K562 (cell line): ENCODE measurements around the gene MFSD12. TPM values are rescaled to one million over a fixed set of nuclear protein-coding genes. Genes with fewer than 3 reads are reported as not detected.
A peak's percentile ranks its signal among the peaks of the same experiment; 100 is the strongest.

ENCODE experiments used
- ATAC-seq: fragments of 200-7000 bp; cut with Tn5 transposase; 3 replicates; pipeline ENCODE4 v1.9.1; 2020; ENCODE audit warnings: moderate library complexity
- BruUV-seq: library from RNA; stranded (reverse); fragments of 400-500 nt; replicated peaks from 2 replicates; lab custom pipeline; 2021; lab: Mats Ljungman, UMichigan
- CTCF ChIA-PET: fragments of 300-600 bp; formaldehyde crosslinking; extraction: SDS; loops from one replicate; lab custom pipeline; 2021; ENCODE audit warnings: low intra/inter-chr PET ratio; lab: Yijun Ruan, JAX
- POLR2A ChIA-PET: fragments of 300-600, 350-650 bp; sonication (Branson Sonifier 250); formaldehyde crosslinking; extraction: SDS; loops from one replicate; lab custom pipeline; 2021; ENCODE audit warnings: antibody characterized with exemption, inconsistent platforms; lab: Yijun Ruan, JAX
- DNase-seq, 4 experiments: peaks; one replicate each; pipeline versions ENCODE4 v3.0.0 to v3.0.0-alpha.2; 2011 to 2018; ENCODE audit warnings: low spot score in 3 of 4, mixed read lengths in 3 of 4; ENCODE audit errors: extremely low read depth in 1 of 4
- FAIRE-seq: peaks from 2 replicates; lab custom pipeline; 2011; peaks lifted over from hg19 to GRCh38; lab: Jason Lieb, UNC
- H2AFZ ChIP-seq: 2 replicates; pipeline ENCODE4 v1.6.0; 2011; ENCODE audit warnings: low read depth, low read length, control low read depth, inconsistent platforms
- H3K27ac ChIP-seq: fragments of 200-600 bp; 3 replicates; pipeline ENCODE4 v1.8.0; 2011; ENCODE audit warnings: low read depth, mild to moderate bottlenecking, control low read depth, inconsistent platforms, low read length, moderate library complexity, mixed read lengths; ENCODE audit errors: extremely low read depth
- H3K27me3 ChIP-seq, 2 experiments: fragments of 300-600 bp in 1 of 2; 2 replicates in 1 of 2; 3 replicates in 1 of 2; pipeline versions ENCODE4 v1.6.0 to v1.8.0; 2011; ENCODE audit warnings: inconsistent platforms in 2 of 2, low read length in 2 of 2, mild to moderate bottlenecking in 1 of 2, mixed read lengths in 1 of 2, moderate library complexity in 1 of 2; ENCODE audit not compliant: control insufficient read depth in 2 of 2, insufficient read depth in 2 of 2
- H3K36me3 ChIP-seq: fragments of 300-600 bp; 3 replicates; pipeline ENCODE4 v1.8.0; 2011; ENCODE audit warnings: mild to moderate bottlenecking, low read length, inconsistent platforms; ENCODE audit not compliant: control insufficient read depth, insufficient read depth
- H3K4me1 ChIP-seq, 2 experiments: fragments of 200-600 bp in 1 of 2; replicated peaks in 1 of 2; 2 replicates in 1 of 2; 3 replicates in 1 of 2; pipeline versions ENCODE4 v1.5.1 to v1.8.0; 2011; ENCODE audit warnings: inconsistent platforms in 2 of 2, low read length in 2 of 2, mild to moderate bottlenecking in 1 of 2, mixed read lengths in 1 of 2, moderate library complexity in 1 of 2; ENCODE audit not compliant: control insufficient read depth in 2 of 2, insufficient read depth in 2 of 2
- H3K4me2 ChIP-seq: 2 replicates; pipeline ENCODE4 v1.6.1; 2011; ENCODE audit warnings: low read length, control low read depth, inconsistent platforms, mixed read lengths; ENCODE audit not compliant: insufficient read depth
- H3K4me3 ChIP-seq: fragments of 200-600 bp; sonication (generic), shearing (Covaris generic); 2 replicates; pipeline ENCODE4 v1.5.1; 2016; ENCODE audit warnings: control low read depth, inconsistent platforms
- H3K79me2 ChIP-seq: fragments of 200-600 bp; 3 replicates; pipeline ENCODE4 v1.8.0; 2011; ENCODE audit warnings: low read length, inconsistent platforms; ENCODE audit not compliant: control insufficient read depth, insufficient read depth
- H3K9ac ChIP-seq, 2 experiments: 2 replicates each; pipeline versions ENCODE4 v1.6.0 to v1.6.1; 2011; ENCODE audit warnings: low read depth in 2 of 2, low read length in 2 of 2, control low read depth in 1 of 2, inconsistent platforms in 1 of 2, mild to moderate bottlenecking in 1 of 2, mixed read lengths in 1 of 2; ENCODE audit not compliant: insufficient read depth in 1 of 2
- H3K9me1 ChIP-seq: one replicate; pipeline ENCODE4 v1.6.0; 2011; ENCODE audit warnings: inconsistent platforms, mild to moderate bottlenecking, low read length, moderate library complexity; ENCODE audit not compliant: control insufficient read depth, insufficient read depth
- H3K9me3 ChIP-seq: replicated peaks from 2 replicates; pipeline ENCODE4 v1.5.1; 2011; ENCODE audit warnings: low read depth, low read length, inconsistent platforms; ENCODE audit not compliant: control insufficient read depth, insufficient read depth
- H4K20me1 ChIP-seq: replicated peaks from 2 replicates; pipeline ENCODE4 v1.6.1; 2011; ENCODE audit warnings: low read length, inconsistent platforms, mixed read lengths; ENCODE audit not compliant: control insufficient read depth, insufficient read depth
- C11orf30 ChIP-seq: fragments of 450-650 bp; IDR thresholded peaks from 2 replicates; pipeline ENCODE4 v1.6.1; 2016; ENCODE audit warnings: low read depth, mild to moderate bottlenecking
- MCM3 ChIP-seq: fragments of 450-650 bp; IDR thresholded peaks from 2 replicates; pipeline ENCODE4 v1.6.1; 2016
- POLR2G ChIP-seq: fragments of 200-400 bp; formaldehyde crosslinking; IDR thresholded peaks from 2 replicates; pipeline ENCODE4 v1.6.1; 2017; ENCODE audit warnings: low read depth, mild to moderate bottlenecking, antibody characterized with exemption, low read length, moderate library complexity
- WGBS: fragments of 100-300 bp; shearing (Covaris generic); methylation state at CpG from one replicate; pipeline ENCODE4 v1.1.6; 2016; ENCODE audit warnings: low coverage, mixed read lengths; ENCODE audit not compliant: insufficient coverage; ENCODE audit errors: missing lambda C conversion rate; 5-methylcytosine and 5-hydroxymethylcytosine counted together
- in situ Hi-C: fragments of 300-500 bp; cut with MboI; formaldehyde crosslinking; loops from 4 replicates; pipeline ENCODE4 v1.15.0; 2018; ENCODE audit warnings: inconsistent platforms, mixed read lengths
- intact Hi-C: fragments of 100-400 bp; cut with micrococcal nuclease; formaldehyde crosslinking; loops from 2 replicates; pipeline ENCODE4 v1.14.2; 2022
- polyA plus RNA-seq, 8 experiments: library from polyadenylated mRNA; depleted of rRNA in 4 of 8; stranded (reverse) in 5 of 8; unstranded in 3 of 8; fragments of >200 nt; fragmentation: Nextera tagmentation in 2 of 8; fragmentation: Illumina TruSeq in 1 of 8; extraction: Ambion mirVana in 2 of 8; extraction: Trizol in 1 of 8; gene quantifications; 2 replicates each; pipeline versions ENCODE4 v1.2.1 to v1.2.3, GENCODE V29; 2011 to 2014; ENCODE audit warnings: inconsistent platforms in 1 of 8, missing spikeins in 1 of 8
- total RNA-seq, 7 experiments: library from RNA; depleted of rRNA in 6 of 7; stranded (reverse); fragments of >200 nt in 6 of 7; fragmentation: Illumina TruSeq in 2 of 7; extraction: Trizol in 2 of 7; gene quantifications; 2 replicates each; pipeline versions ENCODE4 v1.2.1 to v1.2.3, GENCODE V29; 2011 to 2021; ENCODE audit warnings: low replicate concordance in 1 of 7

MFSD12 gene
- total and polyA plus RNA-seq, 9 of the 15 experiments (the other 6 are each of a cell fraction or from before 2014, with no cell fraction given) = 0.69 to 112 (median 31.8) TPM

DNA sequence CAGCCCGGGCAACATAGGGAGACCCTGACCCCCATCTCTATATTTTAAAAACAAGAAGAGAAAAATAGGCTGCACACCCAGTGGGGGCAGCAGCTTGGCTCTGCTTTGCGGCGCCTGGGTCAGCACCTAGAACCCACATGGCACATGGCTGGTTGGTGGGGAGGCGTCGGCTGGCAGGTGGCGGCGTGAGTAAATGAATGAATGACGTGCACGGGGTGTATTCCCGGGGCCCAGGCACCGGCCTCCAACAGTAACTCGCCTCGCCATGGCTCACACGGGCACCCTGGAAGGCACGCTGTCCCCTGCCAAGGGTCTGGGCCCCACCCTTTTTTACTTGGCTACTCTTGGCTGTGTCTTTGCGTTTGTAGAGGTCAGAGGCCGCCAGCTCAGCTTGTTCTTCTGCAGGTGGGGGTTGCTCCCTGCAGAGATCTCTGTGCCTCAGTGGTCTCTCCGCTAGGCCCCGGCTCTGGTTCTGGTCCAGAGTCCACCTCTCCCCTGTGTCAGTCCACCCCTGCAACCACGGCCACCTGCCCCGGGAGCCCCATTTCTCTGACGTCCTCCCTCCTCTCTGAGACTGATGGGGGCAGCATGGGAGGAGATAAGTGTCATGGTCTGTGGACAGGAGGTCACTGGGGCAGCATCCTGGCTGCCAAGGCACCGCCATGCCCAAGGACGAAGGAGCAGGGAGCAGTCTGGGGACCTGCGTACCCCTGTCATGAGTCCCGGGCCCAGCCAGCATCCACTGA lies 45.7 kb downstream of the MFSD12 start:
- in situ Hi-C loops (no loop called here), intact Hi-C loops (no loop called here)
- Histone ChIP-seq H3K4me2 (no peak overlapping the region), H4K20me1 (peaks cover 69% of the 10 kb centered on the region), H3K4me3 (no peak overlapping the region), H3K36me3 (peaks cover 38% of the 10 kb centered on the region; the same call in 2 of the 3 replicates), H3K79me2 (peaks cover 91% of the 10 kb centered on the region), H3K27ac (no peak overlapping the region), H3K9me3 (no peaks in the 10 kb centered on the region), H2AFZ (no peak overlapping the region), H3K27me3 (no peaks in the 10 kb centered on the region), H3K9ac (peak overlapping the region in 1 of 2 experiments; percentile 17; a peak in 1 of 4 replicates), H3K9me1 (peaks cover 14% of the 10 kb centered on the region), H3K4me1 (peaks cover 11 to 85% of the 10 kb centered on the region in 2 experiments; a peak in 4 of 5 replicates)
- ChIA-PET POLR2A (interaction anchor here (0.6 to 1.8 kb wide), 3 partner anchors 9 to 149 kb away, joined by 4 to 7 read pairs (median 4); no protein-coding TSS in a partner anchor), CTCF (no interaction called here)
- ATAC-seq (no peak), FAIRE-seq (no peak), DNase-seq (no peak)
- no TSS peak for BruUV-seq
- WGBS = 87% methylated on average over 26 of the region's 26 CpGs
- TF ChIP-seq POLR2G = peak; percentile 44
- TF ChIP-seq C11orf30 = no peak

- DNase-seq (no peak), ATAC-seq (no peak), FAIRE-seq (no peak)
- no peaks in the 10 kb centered on the region for H3K9me3 ChIP-seq
- in situ Hi-C loops = no loop called here
- no peak overlapping the region for H2AFZ ChIP-seq
- ChIA-PET CTCF (no interaction called here), POLR2A (interaction anchor here (1.4 kb wide), 1 partner anchor 10 kb away, joined by 4 read pairs; no protein-coding TSS in a partner anchor)
- H3K4me3 ChIP-seq = no peak overlapping the region
- 0 out of 2 replicates have a peak, but pooled peaks have one; percentile 39 for TF ChIP-seq POLR2G
- TF ChIP-seq MCM3 = no peak
- BruUV-seq = no TSS peak
- H3K27me3 ChIP-seq = no peaks in the 10 kb centered on the region
- H3K9ac ChIP-seq = peak overlapping the region in 1 of 2 experiments; percentile 1; a peak in 1 of 4 replicates
- intact Hi-C loops = no loop called here
- no peak overlapping the region for H3K27ac ChIP-seq
- H3K4me2 ChIP-seq = no peak overlapping the region
- peaks cover 91% of the 10 kb centered on the region for H3K79me2 ChIP-seq
- H3K4me1 ChIP-seq = peaks cover 11 to 83% of the 10 kb centered on the region in 2 experiments; a peak in 4 of 5 replicates
- WGBS = 92% methylated on average over 20 of the region's 22 CpGs
- H3K36me3 ChIP-seq = peaks cover 38% of the 10 kb centered on the region; the same call in 2 of the 3 replicates
- H3K9me1 ChIP-seq = peaks cover 14% of the 10 kb centered on the region
- H4K20me1 ChIP-seq = peaks cover 64% of the 10 kb centered on the region
These were observed 46.7 kb downstream of the MFSD12 start for GRCh38 chr19:3510727-3511126.
